ENCODE data around the gene STN1.

STN1 gene

DNA sequence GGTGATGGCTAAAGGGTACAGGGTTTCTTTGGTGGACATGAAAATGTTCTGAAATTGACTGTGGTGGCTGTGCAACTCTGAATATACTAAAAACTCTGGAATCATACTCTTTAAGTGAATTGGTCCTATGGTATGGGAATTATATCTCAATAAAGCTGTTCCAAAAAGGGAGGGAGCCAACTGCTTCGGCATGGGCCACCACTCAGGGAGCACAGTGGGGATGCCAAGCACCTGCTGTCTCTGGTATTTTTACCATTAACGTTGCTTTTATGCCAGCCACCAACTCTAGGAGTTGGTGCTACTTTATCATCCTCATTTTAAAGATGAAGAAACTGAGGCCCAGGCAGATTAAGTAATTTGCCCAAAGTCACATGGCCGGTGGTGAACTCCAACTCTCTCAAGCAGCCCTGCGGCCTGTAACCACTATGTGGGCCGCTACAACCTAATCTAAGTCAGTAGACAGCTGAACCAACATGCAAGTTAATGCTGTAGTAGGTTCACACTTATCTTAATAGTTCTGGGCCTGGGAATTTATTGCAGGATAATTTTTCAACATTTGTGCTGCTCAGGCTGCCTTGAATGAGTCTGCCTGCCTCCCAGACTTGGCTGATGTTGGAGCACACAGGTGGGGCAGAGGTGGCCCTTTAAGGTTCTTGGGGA lies 83.4 kb downstream of the STN1 start:
- Histone ChIP-seq H4K8ac (ENCODE audit: low read depth, low read length) (no peak overlapping the region), H2BK12ac (ENCODE audit: low read length) (no peak overlapping the region), H2AK5ac (ENCODE audit: low read length) (no peak overlapping the region)

DNA sequence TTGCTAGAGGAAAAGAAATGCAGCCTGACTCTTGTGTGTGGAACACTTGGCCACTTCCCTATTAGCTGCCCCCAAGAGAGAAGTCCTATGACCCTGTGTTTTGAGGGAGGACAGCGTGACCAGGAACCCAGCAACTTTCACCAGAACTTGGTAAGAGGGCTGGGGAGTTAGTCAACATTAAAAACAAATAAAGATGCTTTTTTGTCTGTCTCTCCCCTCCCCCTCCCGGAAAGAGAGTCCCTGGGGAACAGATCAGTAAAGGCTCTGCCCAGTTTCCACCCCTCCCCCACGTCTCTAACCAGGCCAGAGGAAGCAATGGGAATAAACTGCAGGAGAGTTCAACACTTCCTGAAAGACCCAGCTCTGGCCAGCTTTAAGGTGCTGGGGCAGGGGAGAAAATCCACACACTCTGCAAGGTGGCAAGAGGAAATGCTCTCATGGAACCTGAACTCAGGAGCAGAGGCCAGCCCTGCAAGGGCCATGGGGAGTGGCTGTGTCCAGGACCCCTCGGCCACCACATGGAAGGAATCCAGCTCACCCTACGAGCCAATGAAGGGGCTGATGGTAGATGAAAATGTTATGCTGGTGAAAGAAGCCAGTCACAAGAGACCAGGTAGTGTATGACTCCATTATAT lies 84.1 kb downstream of the STN1 start:
- no CpG with 5 or more reads among the region's 5 CpGs for WGBS (ENCODE audit: extremely low coverage, insufficient coverage, insufficient read length)
- H3K4me2 ChIP-seq (ENCODE audit: low read length), result no peak overlapping the region
- no peak overlapping the region for H2AFZ ChIP-seq (ENCODE audit: insufficient read depth, low read length, poor library complexity)
- H2AK5ac ChIP-seq (ENCODE audit: low read length), result no peak overlapping the region
- H3K36me3 ChIP-seq (ENCODE audit: control insufficient read depth in 1 of 2, insufficient read depth in 2 of 2, low read length in 2 of 2), result no peaks in the 10 kb centered on the region
- no peak overlapping the region for H4K8ac ChIP-seq (ENCODE audit: low read depth, low read length)
- no peak overlapping the region for H3K27ac ChIP-seq (ENCODE audit: low read depth, low read length)
- DNase-seq, result no peak
- H3K9me3 ChIP-seq (ENCODE audit: insufficient read depth, low read depth, low read length), result no peaks in the 10 kb centered on the region
- H3K9ac ChIP-seq (ENCODE audit: low read length), result no peak overlapping the region
- H3K4me3 ChIP-seq (ENCODE audit: low read depth, low read length), result no peak overlapping the region
- no peak overlapping the region for H2BK5ac ChIP-seq (ENCODE audit: low read depth, low read length, poor library complexity)
- no peak overlapping the region for H3K14ac ChIP-seq (ENCODE audit: low read length)
- peaks cover 2% of the 10 kb centered on the region for H3K79me2 ChIP-seq (ENCODE audit: control insufficient read depth, insufficient read depth, low read length, poor library complexity)
- H2BK12ac ChIP-seq (ENCODE audit: low read length), result no peak overlapping the region
- peaks cover 2% of the 10 kb centered on the region for H3K79me1 ChIP-seq (ENCODE audit: low read length)
- H4K12ac ChIP-seq (ENCODE audit: low read depth, low read length), result no peak overlapping the region
- no peak overlapping the region for H4K91ac ChIP-seq (ENCODE audit: low read depth, low read length)
- H3K23ac ChIP-seq (ENCODE audit: low read length), result no peak overlapping the region
- peaks cover 5 to 8% of the 10 kb centered on the region in 2 experiments for H3K4me1 ChIP-seq (ENCODE audit: control insufficient read depth in 1 of 2, insufficient read depth in 2 of 2, low read length in 2 of 2)
- H3K18ac ChIP-seq (ENCODE audit: low read length), result no peak overlapping the region
- H2BK120ac ChIP-seq (ENCODE audit: insufficient read depth, low read length, poor library complexity), result no peak overlapping the region
- no peaks in the 10 kb centered on the region for H3K27me3 ChIP-seq (ENCODE audit: insufficient read depth, low read length)
- no peak overlapping the region for H3K4ac ChIP-seq (ENCODE audit: low read depth, low read length)

More for the DNA sequence above, 83.4 kb downstream of the STN1 start:
- no peak overlapping the region for H3K4me3 ChIP-seq (ENCODE audit: low read depth, low read length)
- no peak overlapping the region for H3K18ac ChIP-seq (ENCODE audit: low read length)
- no peak overlapping the region for H3K4me2 ChIP-seq (ENCODE audit: low read length)
- no peak overlapping the region for H2AFZ ChIP-seq (ENCODE audit: insufficient read depth, low read length, poor library complexity)
- no peak overlapping the region for H2BK120ac ChIP-seq (ENCODE audit: insufficient read depth, low read length, poor library complexity)
- no peak for DNase-seq
- no peak overlapping the region for H3K9ac ChIP-seq (ENCODE audit: low read length)
- H3K14ac ChIP-seq (ENCODE audit: low read length), result no peak overlapping the region
- H3K27me3 ChIP-seq (ENCODE audit: insufficient read depth, low read length), result no peaks in the 10 kb centered on the region
- H3K79me1 ChIP-seq (ENCODE audit: low read length), result peaks cover 2% of the 10 kb centered on the region
- no peaks in the 10 kb centered on the region for H3K9me3 ChIP-seq (ENCODE audit: insufficient read depth, low read depth, low read length)
- H3K4me1 ChIP-seq (ENCODE audit: control insufficient read depth in 1 of 2, insufficient read depth in 2 of 2, low read length in 2 of 2), result peaks cover 5 to 8% of the 10 kb centered on the region in 2 experiments
- H3K4ac ChIP-seq (ENCODE audit: low read depth, low read length), result no peak overlapping the region
- H3K36me3 ChIP-seq (ENCODE audit: control insufficient read depth in 1 of 2, insufficient read depth in 2 of 2, low read length in 2 of 2), result no peaks in the 10 kb centered on the region
- H3K23ac ChIP-seq (ENCODE audit: low read length), result no peak overlapping the region
- H4K91ac ChIP-seq (ENCODE audit: low read depth, low read length), result no peak overlapping the region
- H2BK5ac ChIP-seq (ENCODE audit: low read depth, low read length, poor library complexity), result no peak overlapping the region
- H3K79me2 ChIP-seq (ENCODE audit: control insufficient read depth, insufficient read depth, low read length, poor library complexity), result peaks cover 2% of the 10 kb centered on the region
- no CpG with 5 or more reads among the region's 5 CpGs for WGBS (ENCODE audit: extremely low coverage, insufficient coverage, insufficient read length)
- H3K27ac ChIP-seq (ENCODE audit: low read depth, low read length), result no peak overlapping the region
- H4K12ac ChIP-seq (ENCODE audit: low read depth, low read length), result no peak overlapping the region

DNA sequence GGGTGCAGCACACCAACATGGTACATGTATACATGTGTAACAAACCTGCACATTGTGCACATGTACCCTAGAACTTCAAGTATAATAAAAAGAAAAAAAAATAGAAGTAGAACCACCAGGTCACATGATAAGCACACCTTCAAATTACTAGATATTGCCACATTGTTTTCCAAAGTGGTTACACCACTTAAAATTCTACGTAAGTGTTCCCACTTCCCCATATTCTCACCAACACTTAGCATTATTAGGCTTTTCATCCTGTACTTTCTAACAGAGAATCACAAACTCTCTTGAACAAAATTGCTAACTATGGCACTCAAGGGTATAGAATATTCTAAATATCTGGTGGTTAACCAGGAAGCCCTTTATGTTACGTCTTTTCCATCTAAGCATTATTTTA lies 85.2 kb downstream of the STN1 start:
- DNase-seq, result no peak

More for the DNA sequence above, 85.2 kb downstream of the STN1 start:
- no peak overlapping the region for H3K4me3 ChIP-seq (ENCODE audit: low read depth, low read length)
- H3K18ac ChIP-seq (ENCODE audit: low read length), result no peak overlapping the region
- no peak overlapping the region for H3K23ac ChIP-seq (ENCODE audit: low read length)
- H2BK5ac ChIP-seq (ENCODE audit: low read depth, low read length, poor library complexity), result no peak overlapping the region
- no CpG with 5 or more reads among the region's 2 CpGs for WGBS (ENCODE audit: extremely low coverage, insufficient coverage, insufficient read length)
- no peak overlapping the region for H3K4ac ChIP-seq (ENCODE audit: low read depth, low read length)
- H3K79me1 ChIP-seq (ENCODE audit: low read length), result peaks cover 2% of the 10 kb centered on the region
- no peaks in the 10 kb centered on the region for H3K36me3 ChIP-seq (ENCODE audit: control insufficient read depth in 1 of 2, insufficient read depth in 2 of 2, low read length in 2 of 2)
- no peak overlapping the region for H4K8ac ChIP-seq (ENCODE audit: low read depth, low read length)
- no peak overlapping the region for H2AK5ac ChIP-seq (ENCODE audit: low read length)
- no peak overlapping the region for H3K27ac ChIP-seq (ENCODE audit: low read depth, low read length)
- no peaks in the 10 kb centered on the region for H3K79me2 ChIP-seq (ENCODE audit: control insufficient read depth, insufficient read depth, low read length, poor library complexity)
- H3K27me3 ChIP-seq (ENCODE audit: insufficient read depth, low read length), result no peaks in the 10 kb centered on the region
- H2AFZ ChIP-seq (ENCODE audit: insufficient read depth, low read length, poor library complexity), result no peak overlapping the region
- H3K9me3 ChIP-seq (ENCODE audit: insufficient read depth, low read depth, low read length), result no peaks in the 10 kb centered on the region
- H3K4me1 ChIP-seq (ENCODE audit: control insufficient read depth in 1 of 2, insufficient read depth in 2 of 2, low read length in 2 of 2), result peaks cover 5 to 11% of the 10 kb centered on the region in 2 experiments
- no peak overlapping the region for H3K14ac ChIP-seq (ENCODE audit: low read length)
- no peak overlapping the region for H4K12ac ChIP-seq (ENCODE audit: low read depth, low read length)
- H3K9ac ChIP-seq (ENCODE audit: low read length), result no peak overlapping the region
- no peak overlapping the region for H4K91ac ChIP-seq (ENCODE audit: low read depth, low read length)
- H3K4me2 ChIP-seq (ENCODE audit: low read length), result no peak overlapping the region
- no peak overlapping the region for H2BK120ac ChIP-seq (ENCODE audit: insufficient read depth, low read length, poor library complexity)
- no peak overlapping the region for H2BK12ac ChIP-seq (ENCODE audit: low read length)
